ENCODE measurements around the gene SUPT7L. TPM values are rescaled to one million over a fixed set of nuclear protein-coding genes. Genes with fewer than 3 reads are reported as not detected.

SUPT7L gene
- total RNA-seq, 1 experiment from 2014 or later = 25.2 TPM

GRCh38 chr2:27645197-27645596 lies 18.2 kb downstream of the SUPT7L start:
- no peaks in the 10 kb centered on the region for H3K79me2 ChIP-seq (ENCODE audit: insufficient read depth, low read length)
- POLR2A ChIA-PET = no interaction called here
- no peak overlapping the region for H3K4me3 ChIP-seq (replicated peaks in 1 of 2; ENCODE audit: low read depth in 1 of 2, low read length in 2 of 2)
- DNase-seq (ENCODE audit: low read depth, low spot score) = no peak
- no peaks in the 10 kb centered on the region for H3K9me3 ChIP-seq (ENCODE audit: control insufficient read depth in 1 of 2, insufficient read depth in 1 of 2, low read depth in 1 of 2, low read length in 2 of 2)
- no TSS peak for BruUV-seq (replicated peaks)
- H3K9me2 ChIP-seq (ENCODE audit: insufficient read depth) = no peaks in the 10 kb centered on the region
- CTCF ChIA-PET = no interaction called here
- ATAC-seq = no peak
- no peaks in the 10 kb centered on the region for H3K27me3 ChIP-seq (ENCODE audit: insufficient read depth, low read length)
- intact Hi-C loops (cut with micrococcal nuclease) = no loop called here
- H2AFZ ChIP-seq (ENCODE audit: low read depth, low read length, poor library complexity, severe bottlenecking) = no peak overlapping the region
- H4K20me1 ChIP-seq (ENCODE audit: insufficient read depth) = no peaks in the 10 kb centered on the region
- H3K27ac ChIP-seq (ENCODE audit: low read depth, low read length) = no peak overlapping the region
- TF ChIP-seq REST (IDR thresholded peaks at IDR 0.05; ENCODE audit: low read depth) = no peak
- no peak for TF ChIP-seq SP1 (IDR thresholded peaks at IDR 0.05; ENCODE audit: low read depth)
- no peak for TF ChIP-seq YY1 (IDR thresholded peaks at IDR 0.05; ENCODE audit: extremely low read depth, insufficient replicate concordance, low read depth, low read length)
- TF ChIP-seq ZFX (IDR thresholded peaks at IDR 0.05) = no peak
- TF ChIP-seq CTCF (IDR thresholded peaks at IDR 0.05 in 2 of 3, conservative IDR thresholded peaks at IDR 0.05 in 1 of 3; ENCODE audit: borderline replicate concordance in 1 of 3, insufficient read depth in 1 of 3, low read depth in 2 of 3, low read length in 2 of 3) = no peak
- TF ChIP-seq EGR1 (IDR thresholded peaks at IDR 0.05; ENCODE audit: low read depth) = no peak
- TF ChIP-seq, protein P1, sequence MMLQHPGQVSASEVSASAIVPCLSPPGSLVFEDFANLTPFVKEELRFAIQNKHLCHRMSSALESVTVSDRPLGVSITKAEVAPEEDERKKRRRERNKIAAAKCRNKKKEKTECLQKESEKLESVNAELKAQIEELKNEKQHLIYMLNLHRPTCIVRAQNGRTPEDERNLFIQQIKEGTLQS (IDR thresholded peaks at IDR 0.05) = no peak
- TF ChIP-seq ZNF274 (IDR thresholded peaks at IDR 0.05; ENCODE audit: low read depth, low read length) = no peak
- no peak for TF ChIP-seq TCF7L2 (IDR thresholded peaks at IDR 0.05; ENCODE audit: borderline replicate concordance, extremely low read depth, insufficient read depth, insufficient read length)
- TF ChIP-seq FOSL1 (IDR thresholded peaks at IDR 0.05; ENCODE audit: low read depth) = no peak
- H3K4me2 ChIP-seq (ENCODE audit: low read length) = no peak overlapping the region
- RAD21 ChIA-PET (ENCODE audit: low non-redundant PET in 1 of 2, low total read pairs in 2 of 2, uncharacterized antibody in 2 of 2, unreplicated experiment in 2 of 2) = interaction anchor here in 1 of 2 experiments (0.6 kb wide), 1 partner anchor 1445 kb away, joined by 3 read pairs; no protein-coding TSS in a partner anchor
- H3K4me1 ChIP-seq (ENCODE audit: control insufficient read depth in 1 of 2, insufficient read depth in 2 of 2, low read length in 2 of 2) = no peaks in the 10 kb centered on the region
- peaks cover 22 to 25% of the 10 kb centered on the region in 2 experiments; a peak in 3 of 4 replicates for H3K36me3 ChIP-seq (ENCODE audit: control insufficient read depth in 1 of 2, insufficient read depth in 2 of 2, low read length in 2 of 2)
- no peak overlapping the region for H3K9ac ChIP-seq (ENCODE audit: low read length)

Data from HCT116 (cell line).